Measurements from ENCODE around the gene ASPHD1.

ASPHD1 gene

GRCh38 chr16:29912087-29912486 is 11.8 kb downstream of the ASPHD1 start:
- no peak for DNase-seq (ENCODE audit: low read depth)
- no peak for TF ChIP-seq CTCF (IDR thresholded peaks at IDR 0.05; ENCODE audit: low read length, missing control alignments)
- H3K4me3 ChIP-seq (replicated peaks; ENCODE audit: low read depth, low read length) = no peak overlapping the region

GRCh38 chr16:29913514-29913913 is 13.2 kb downstream of the ASPHD1 start:
- no peak overlapping the region for H3K4me3 ChIP-seq (replicated peaks; ENCODE audit: low read depth, low read length)
- DNase-seq (ENCODE audit: low read depth) = no peak
- no peak for TF ChIP-seq CTCF (IDR thresholded peaks at IDR 0.05; ENCODE audit: low read length, missing control alignments)

- H3K4me3 ChIP-seq (replicated peaks; ENCODE audit: low read depth, low read length) = no peak overlapping the region
- TF ChIP-seq CTCF (IDR thresholded peaks at IDR 0.05; ENCODE audit: low read length, missing control alignments) = no peak
- DNase-seq (ENCODE audit: low read depth) = peak; percentile 39
Observed at GRCh38 chr16:29915590-29916247, 15.4 kb downstream of the ASPHD1 start.

GRCh38 chr16:29916979-29917378 is 16.7 kb downstream of the ASPHD1 start:
- no peak for TF ChIP-seq CTCF (IDR thresholded peaks at IDR 0.05; ENCODE audit: low read length, missing control alignments)
- DNase-seq (ENCODE audit: low read depth) = no peak

GRCh38 chr16:29920288-29921033 is 20.2 kb downstream of the ASPHD1 start:
- no peak overlapping the region for H3K4me3 ChIP-seq (replicated peaks; ENCODE audit: low read depth, low read length)
- no peak for DNase-seq (ENCODE audit: low read depth)
- TF ChIP-seq CTCF (IDR thresholded peaks at IDR 0.05; ENCODE audit: low read length, missing control alignments) = no peak

More at GRCh38 chr16:29916979-29917378, 16.7 kb downstream of the ASPHD1 start:
- no peak overlapping the region for H3K4me3 ChIP-seq (replicated peaks; ENCODE audit: low read depth, low read length)

GRCh38 chr16:29921034-29921385 is 20.7 kb downstream of the ASPHD1 start:
- no peak overlapping the region for H3K4me3 ChIP-seq (replicated peaks; ENCODE audit: low read depth, low read length)
- DNase-seq (ENCODE audit: low read depth) = no peak
- TF ChIP-seq CTCF (IDR thresholded peaks at IDR 0.05; ENCODE audit: low read length, missing control alignments) = no peak
